Measurements from ENCODE around the gene MMS22L.

- TF ChIP-seq CTCF (IDR thresholded peaks at IDR 0.05): no peak
- TF ChIP-seq POLR2AphosphoS5 (IDR thresholded peaks at IDR 0.05; ENCODE audit: insufficient read depth in 1 of 2, low read depth in 1 of 2): no peak
Measured at GRCh38 chr6:97129106-97129505, 153.9 kb downstream of the MMS22L start.

Measured in vagina (tissue), 2 donors.